Hematopoietic multipotent progenitor cell treated with erythropoietin and hydrocortisone succinate and interleukin-3 and kit ligand, for 17 days (in vitro differentiated cells): ENCODE results near the gene IGFBP5.

ENCODE experiments used
- DNase-seq: peaks from one replicate; pipeline ENCODE4 v3.0.0-alpha.2; 2015; ENCODE audit warnings: low spot score

Gene IGFBP5

GRCh38 chr2:216713691-216714336 is 18.5 kb upstream of the IGFBP5 start:
- DNase-seq: no peak

DNA sequence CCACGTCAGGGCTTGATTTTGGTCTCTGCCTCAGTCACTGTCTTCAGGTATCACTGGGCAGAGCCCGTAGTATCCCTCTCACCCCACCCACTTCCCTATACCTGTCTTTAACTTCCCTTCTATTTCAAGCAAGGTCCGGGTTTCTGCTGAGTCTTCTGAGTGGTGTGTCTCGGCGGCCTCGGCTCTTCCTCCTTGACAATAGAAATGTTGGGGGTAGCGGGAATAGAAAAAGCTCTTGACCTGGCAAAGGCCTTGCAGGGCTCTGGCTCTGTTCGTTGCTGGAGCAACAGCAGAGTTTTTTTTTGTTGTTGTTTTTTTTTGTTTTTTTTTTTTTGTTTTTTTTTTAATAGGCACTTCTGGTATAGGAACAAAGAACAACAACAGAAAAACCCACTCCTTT is 16.0 kb upstream of the IGFBP5 start:
- no peak for DNase-seq

DNA sequence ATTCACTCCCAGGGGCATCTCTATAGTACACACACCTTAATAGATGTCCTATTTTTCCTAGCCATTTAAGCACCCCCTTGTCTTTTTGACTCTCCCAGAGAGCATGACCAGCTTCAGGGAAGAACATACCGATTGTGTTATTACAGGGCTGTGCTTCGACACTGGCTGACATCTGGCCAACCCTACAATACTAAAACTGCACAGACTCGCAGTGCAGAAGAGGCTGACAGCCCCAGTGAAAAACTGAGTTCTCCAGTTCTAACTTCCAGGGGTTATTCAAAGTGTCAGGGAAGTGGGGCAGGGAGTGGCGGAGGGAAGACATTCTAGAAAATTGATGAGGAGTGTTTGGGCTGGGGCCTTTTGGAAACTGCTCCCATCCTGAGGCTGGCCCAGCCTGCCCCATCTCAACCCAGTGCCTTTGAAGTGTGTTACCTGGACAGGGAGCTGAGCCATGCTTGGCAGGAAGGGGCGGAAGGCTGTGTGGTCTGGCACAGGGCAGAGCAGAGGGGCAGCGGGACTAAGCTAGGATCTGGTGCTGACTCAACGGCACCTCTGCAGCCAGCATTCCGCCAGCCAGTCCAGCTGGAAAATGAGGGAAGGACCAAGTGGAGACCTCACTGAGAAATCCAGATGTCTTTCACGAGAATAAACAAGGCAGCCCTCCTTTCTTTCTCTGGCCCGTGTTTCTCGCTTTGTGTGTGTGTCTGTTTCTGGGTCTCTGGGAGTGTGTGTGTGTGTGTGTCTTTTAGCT is 15.4 kb upstream of the IGFBP5 start:
- no peak for DNase-seq

DNA sequence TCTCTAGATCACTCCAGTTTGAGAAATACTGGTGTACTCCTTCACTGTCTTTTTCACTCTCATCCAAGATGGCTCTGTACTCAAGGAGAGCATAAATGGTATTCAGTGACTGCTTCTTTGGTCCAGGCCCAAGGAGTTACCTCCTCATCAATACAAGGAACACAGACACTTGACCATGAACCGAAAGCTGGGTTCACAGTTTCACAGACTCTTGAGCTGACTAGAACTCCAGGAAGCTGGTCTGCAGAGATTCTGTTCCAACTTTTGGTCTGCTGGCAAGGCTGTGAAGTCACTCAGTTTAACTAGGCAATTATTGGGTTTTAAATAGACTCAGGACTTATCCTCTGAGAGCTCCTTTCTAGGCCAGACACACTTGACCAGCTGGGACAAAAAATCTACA is 7.4 kb upstream of the IGFBP5 start:
- no peak for DNase-seq

DNA sequence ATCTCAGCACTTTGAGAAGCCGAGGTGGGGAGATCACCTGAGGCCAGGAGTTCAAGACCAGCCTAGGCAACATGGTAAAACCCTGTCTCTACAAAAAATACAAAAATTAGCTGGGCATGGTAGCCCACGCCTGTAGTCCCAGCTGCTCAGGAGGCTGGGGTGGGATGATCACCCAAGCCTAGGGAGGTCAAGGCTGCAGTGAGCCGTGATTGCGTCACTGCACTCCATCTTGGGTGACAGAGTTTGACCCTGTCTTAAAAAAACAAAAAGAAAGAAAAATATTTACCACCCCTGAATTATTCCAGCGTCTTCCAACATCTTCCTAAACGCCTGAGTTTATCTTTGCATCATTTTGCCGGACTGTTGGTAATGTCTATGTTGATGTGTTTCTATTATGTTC is 6.2 kb upstream of the IGFBP5 start:
- DNase-seq: no peak

DNA sequence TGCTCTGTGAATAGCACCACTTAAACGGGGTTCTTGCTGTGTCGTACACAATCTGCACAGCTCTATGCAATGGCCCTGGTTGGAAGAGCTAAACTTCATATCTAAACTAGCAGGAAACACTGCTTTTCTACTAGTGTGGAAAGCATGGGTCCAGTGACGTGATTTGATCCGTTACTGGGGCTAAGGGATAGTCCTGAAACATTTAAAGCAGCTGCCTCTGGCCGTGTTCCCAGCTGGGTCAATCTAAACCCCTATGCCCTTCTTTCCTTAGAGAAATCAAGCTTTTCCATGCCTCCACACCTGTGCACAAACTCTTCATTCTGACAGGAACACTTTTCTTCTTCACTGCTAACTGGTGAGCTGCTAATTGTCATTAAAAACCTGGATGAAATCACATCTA is 5.4 kb upstream of the IGFBP5 start:
- no peak for DNase-seq

DNA sequence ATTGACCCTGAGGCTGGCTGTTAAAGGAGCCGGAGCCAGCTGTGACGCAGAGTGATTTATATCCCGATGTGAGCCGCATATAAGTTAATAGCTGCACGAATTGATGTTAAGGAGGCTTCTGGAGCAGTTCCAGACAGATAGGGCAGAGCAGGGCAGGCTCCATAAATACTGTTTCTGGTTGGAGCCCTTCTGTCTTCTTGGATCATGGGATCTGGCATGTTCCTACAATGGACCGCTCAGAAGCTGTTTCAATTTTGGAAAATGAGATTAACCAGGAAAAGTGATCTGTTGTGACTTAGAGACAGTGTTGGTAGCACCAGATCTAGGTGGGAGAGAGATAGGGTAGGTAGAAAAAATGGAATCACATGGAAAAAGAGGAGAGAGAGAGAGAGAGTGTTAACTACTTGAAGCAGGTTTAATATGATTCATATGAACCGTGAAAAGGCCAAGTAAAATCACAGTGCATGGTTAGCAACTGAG is 4.8 kb upstream of the IGFBP5 start:
- no peak for DNase-seq

GRCh38 chr2:216698895-216699294 is 3.5 kb upstream of the IGFBP5 start:
- peak; percentile 32 for DNase-seq

GRCh38 chr2:216698293-216698692 is 2.9 kb upstream of the IGFBP5 start:
- no peak for DNase-seq

- peak; percentile 10 for DNase-seq
Measured at GRCh38 chr2:216696751-216697560, 1.6 kb upstream of the IGFBP5 start.

DNA sequence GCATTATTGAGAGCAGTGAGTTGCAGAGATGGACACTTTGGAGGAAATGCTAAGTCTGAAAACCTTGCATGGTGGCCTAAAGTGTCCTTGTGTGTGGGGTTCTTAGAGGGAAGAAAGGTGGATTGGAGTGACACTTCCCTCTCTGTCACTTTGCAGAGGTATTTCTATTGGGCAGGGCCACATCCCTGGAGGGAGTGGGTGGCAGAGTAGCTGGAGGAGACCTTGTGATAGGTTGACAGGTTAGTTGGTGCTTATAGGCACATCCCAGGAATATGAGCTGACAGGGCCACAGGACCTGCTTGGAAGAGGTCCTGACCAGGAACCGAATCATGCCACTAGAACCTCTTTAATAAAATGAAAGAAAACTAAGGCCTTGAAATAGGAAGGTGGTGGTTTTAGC is 972 bp upstream of the IGFBP5 start:
- no peak for DNase-seq

- no peak for DNase-seq
Measured at GRCh38 chr2:216694826-216695217, 527 bp downstream of the IGFBP5 start.

- DNase-seq: no peak
Measured at GRCh38 chr2:216694082-216694825, 1.1 kb downstream of the IGFBP5 start.

GRCh38 chr2:216693414-216694080 is 1.8 kb downstream of the IGFBP5 start:
- no peak for DNase-seq

- DNase-seq: no peak
Measured at GRCh38 chr2:216692636-216693413, 2.5 kb downstream of the IGFBP5 start.

- DNase-seq: no peak
Measured at GRCh38 chr2:216690853-216691741, 4.3 kb downstream of the IGFBP5 start.

DNA sequence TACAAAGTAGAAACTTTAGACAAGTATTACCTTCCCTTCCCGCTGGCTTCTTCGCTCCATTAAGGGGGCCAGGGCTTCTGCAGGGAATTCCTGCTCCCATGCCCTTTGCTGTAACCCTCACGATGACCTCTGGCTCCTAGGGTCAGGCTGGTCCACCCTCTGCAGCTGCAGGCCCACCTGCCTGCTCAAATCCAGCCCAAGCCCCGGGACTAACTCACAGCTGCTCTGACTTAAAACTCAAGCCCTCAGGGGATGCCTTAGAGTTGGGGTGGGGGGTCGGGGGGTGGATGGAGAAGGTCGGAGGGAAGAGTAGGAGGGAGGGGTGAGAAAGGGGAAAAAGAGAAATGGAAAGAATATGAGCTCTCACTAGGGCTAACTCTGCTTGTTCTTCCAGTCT is 4.9 kb downstream of the IGFBP5 start:
- DNase-seq: no peak

GRCh38 chr2:216689397-216689796 is 6.0 kb downstream of the IGFBP5 start:
- DNase-seq: no peak

GRCh38 chr2:216688731-216689340 is 6.5 kb downstream of the IGFBP5 start:
- no peak for DNase-seq
